ENCODE measurements around the gene RREB1. TPM values are rescaled to one million over a fixed set of nuclear protein-coding genes. Genes with fewer than 3 reads are reported as not detected.

The RREB1 gene
- total and polyA plus RNA-seq, 2 of the 4 experiments (the other 2 are of a cell fraction) = 8.4 to 14.5 TPM

DNA sequence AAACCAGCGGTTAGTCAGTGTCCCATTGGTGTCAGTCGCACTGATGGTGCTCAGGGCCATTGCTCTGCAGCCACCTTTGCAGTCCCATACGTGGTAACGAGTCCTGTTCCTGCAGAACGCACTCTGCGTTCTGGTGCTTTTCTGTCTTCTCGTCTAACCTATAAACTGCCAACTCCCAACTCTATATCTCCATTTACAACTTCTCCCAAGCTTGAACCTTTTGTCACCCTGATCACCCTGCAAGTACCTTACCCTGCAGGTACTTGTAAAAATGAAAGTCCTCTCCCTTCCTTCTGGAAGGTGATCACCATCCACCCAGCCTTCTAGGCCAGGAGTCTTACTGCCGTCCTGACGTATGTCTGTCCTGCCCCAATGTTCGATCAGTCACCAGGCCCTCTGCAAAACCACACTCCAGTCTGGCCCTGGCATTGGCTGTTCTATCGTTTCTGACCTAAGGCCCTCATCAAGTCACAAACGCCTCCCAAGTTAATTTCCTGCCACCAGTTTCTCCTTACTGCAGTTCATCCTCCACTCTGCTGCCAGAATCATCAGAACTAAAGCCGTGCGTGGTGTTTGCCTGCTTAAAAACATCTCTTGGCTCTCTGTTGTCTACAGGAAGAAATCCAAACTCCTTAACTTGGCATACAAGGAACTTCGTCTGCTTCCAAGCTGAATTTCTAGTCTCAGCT lies 7.9 kb downstream of the RREB1 start:
- in situ Hi-C loops (cut with MboI; ENCODE audit: low sequenced_read_pairs) = no loop called here
- BruUV-seq (replicated peaks) = no TSS peak
- CTCF ChIA-PET = interaction anchor here (0.7 kb wide), 1 partner anchor 130 kb away, joined by 3 read pairs; no protein-coding TSS in a partner anchor

More for the DNA sequence above, 7.9 kb downstream of the RREB1 start:
- Histone ChIP-seq H3K14ac (replicated peaks; ENCODE audit: low read depth, low read length) (no peak overlapping the region), H3K27me3 (ENCODE audit: control insufficient read depth, insufficient read depth, low read length) (no peaks in the 10 kb centered on the region), H2BK15ac (ENCODE audit: low read depth, low read length) (no peak overlapping the region), H3K9me3 (ENCODE audit: control insufficient read depth, insufficient read depth, low read length) (no peaks in the 10 kb centered on the region), H2AK5ac (ENCODE audit: low read depth, low read length) (no peak overlapping the region), H3K56ac (ENCODE audit: extremely low read depth, insufficient read depth, low read length) (no peak overlapping the region), H3K4me3 (ENCODE audit: insufficient read depth, low read depth, low read length) (no peak overlapping the region), H3K23ac (ENCODE audit: low read depth, low read length) (no peak overlapping the region; the same call in 1 of the 2 replicates), H2AK9ac (replicated peaks; ENCODE audit: low read depth, low read length, poor library complexity) (no peak overlapping the region), H3K79me1 (ENCODE audit: low read depth in 1 of 2, low read length in 2 of 2) (peaks cover 20 to 66% of the 10 kb centered on the region in 2 experiments), H3K18ac (ENCODE audit: low read depth, low read length) (no peak overlapping the region), H2BK20ac (ENCODE audit: low read depth, low read length) (no peak overlapping the region), H2BK120ac (ENCODE audit: low read depth, low read length) (no peak overlapping the region), H3K9ac (ENCODE audit: low read depth, low read length) (no peak overlapping the region), H3K4ac (ENCODE audit: low read depth, low read length) (no peak overlapping the region), H4K5ac (ENCODE audit: low read depth, low read length) (no peak overlapping the region), H3K4me2 (ENCODE audit: low read depth, low read length) (peak overlapping the region; percentile 18), H3K36me3 (ENCODE audit: control insufficient read depth, insufficient read depth, low read length) (no peaks in the 10 kb centered on the region), H3K27ac (ENCODE audit: insufficient read depth, low read length) (no peak overlapping the region), H4K20me1 (ENCODE audit: insufficient read depth, low read length) (peaks cover 83% of the 10 kb centered on the region), H4K91ac (ENCODE audit: insufficient read depth, low read depth, low read length) (no peak overlapping the region), H2BK5ac (ENCODE audit: low read depth, low read length, poor library complexity, severe bottlenecking) (no peak overlapping the region), H2AFZ (replicated peaks; ENCODE audit: low read length, poor library complexity) (no peak overlapping the region), H3K9me1 (ENCODE audit: insufficient read depth, low read length) (peaks cover 27% of the 10 kb centered on the region), H4K8ac (ENCODE audit: low read depth in 2 of 2, low read length in 2 of 2) (no peak overlapping the region), H3K4me1 (ENCODE audit: control insufficient read depth, insufficient read depth, low read length) (peaks cover 8% of the 10 kb centered on the region)
- ATAC-seq (ENCODE audit: low read depth) = peak; percentile 22; the same call in 1 of the 2 replicates
- POLR2A ChIA-PET (ENCODE audit: unreplicated experiment) = no interaction called here
- dilution Hi-C loops (cut with HindIII; ENCODE audit: low sequenced_read_pairs, unreplicated experiment) = no loop called here
- no peak for TF ChIP-seq RFX5 (IDR thresholded peaks at IDR 0.05; ENCODE audit: low read depth, low read length)
- no peak for TF ChIP-seq MAZ (IDR thresholded peaks at IDR 0.05; ENCODE audit: borderline replicate concordance, low read depth, low read length)
- TF ChIP-seq CHD1 (IDR thresholded peaks at IDR 0.05; ENCODE audit: low read depth, low read length) = no peak
- TF ChIP-seq, protein P1, sequence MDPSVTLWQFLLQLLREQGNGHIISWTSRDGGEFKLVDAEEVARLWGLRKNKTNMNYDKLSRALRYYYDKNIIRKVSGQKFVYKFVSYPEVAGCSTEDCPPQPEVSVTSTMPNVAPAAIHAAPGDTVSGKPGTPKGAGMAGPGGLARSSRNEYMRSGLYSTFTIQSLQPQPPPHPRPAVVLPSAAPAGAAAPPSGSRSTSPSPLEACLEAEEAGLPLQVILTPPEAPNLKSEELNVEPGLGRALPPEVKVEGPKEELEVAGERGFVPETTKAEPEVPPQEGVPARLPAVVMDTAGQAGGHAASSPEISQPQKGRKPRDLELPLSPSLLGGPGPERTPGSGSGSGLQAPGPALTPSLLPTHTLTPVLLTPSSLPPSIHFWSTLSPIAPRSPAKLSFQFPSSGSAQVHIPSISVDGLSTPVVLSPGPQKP (IDR thresholded peaks at IDR 0.05; ENCODE audit: borderline replicate concordance, low read depth, low read length) = no peak
- TF ChIP-seq BHLHE40 (IDR thresholded peaks at IDR 0.05; ENCODE audit: low read depth, low read length) = no peak
- TF ChIP-seq SMC3 (IDR thresholded peaks at IDR 0.05; ENCODE audit: low read depth, low read length) = no peak
- no peak for TF ChIP-seq RAD21 (IDR thresholded peaks at IDR 0.05; ENCODE audit: low read length)
- no peak for TF ChIP-seq CEBPB (IDR thresholded peaks at IDR 0.05; ENCODE audit: low read depth, low read length)
- no peak for TF ChIP-seq MAFK (IDR thresholded peaks at IDR 0.05; ENCODE audit: low read depth, low read length)
- no peak for TF ChIP-seq RCOR1 (IDR thresholded peaks at IDR 0.05; ENCODE audit: insufficient replicate concordance, low read length)
- no peak for TF ChIP-seq MXI1 (IDR thresholded peaks at IDR 0.05; ENCODE audit: borderline replicate concordance, low read depth, low read length)
- 80% methylated on average over 12 of the region's 15 CpGs; no CpG with 5 or more reads in 1 of the 2 experiments for WGBS, 2 experiments (ENCODE audit: extremely low coverage in 2 of 2, insufficient read length in 1 of 2)
- intact Hi-C loops (cut with micrococcal nuclease) = no loop called here
- no peak for DNase-seq
